PC-3 (cell line): ENCODE measurements around the gene RHEBL1. TPM values are rescaled to one million over a fixed set of nuclear protein-coding genes. Genes with fewer than 3 reads are reported as not detected.
A peak's percentile ranks its signal among the peaks of the same experiment; 100 is the strongest.

Source experiments
- ATAC-seq: fragments of 200-7000 bp; cut with Tn5 transposase; 2 replicates; pipeline ENCODE4 v1.9.1; 2020; ENCODE audit warnings: mild to moderate bottlenecking, moderate library complexity
- BruUV-seq: library from RNA; stranded (reverse); fragments of 400-500 nt; replicated peaks from 2 replicates; lab custom pipeline; 2021; lab: Mats Ljungman, UMichigan
- CTCF ChIA-PET: fragments of 300-600 bp; sonication (Branson Sonifier 250); formaldehyde crosslinking; loops from one replicate; lab custom pipeline; 2022; ENCODE audit warnings: antibody characterized with exemption; lab: Charles Lee
- POLR2A ChIA-PET: fragments of 300-600 bp; sonication (Branson Sonifier 250); formaldehyde crosslinking; loops from one replicate; lab custom pipeline; 2022; ENCODE audit warnings: antibody characterized with exemption; ENCODE audit not compliant: unreplicated experiment; lab: Charles Lee
- DNase-seq: peaks from one replicate; pipeline ENCODE4 v3.0.0-alpha.2; 2015
- H2AFZ ChIP-seq: fragments of 300-600 bp; sonication (generic); 2 replicates; pipeline ENCODE4 v1.6.0; 2016; ENCODE audit warnings: antibody characterized with exemption, low read length
- H3F3A ChIP-seq: fragments of 300-600 bp; sonication (generic); one replicate; pipeline ENCODE4 v1.6.0; 2017; ENCODE audit warnings: antibody characterized with exemption, low read length, control low read depth, mild to moderate bottlenecking; ENCODE audit not compliant: unreplicated experiment
- H3K27ac ChIP-seq: fragments of 300-600 bp; sonication (generic); 2 replicates; pipeline ENCODE4 v1.5.1; 2016; ENCODE audit warnings: mild to moderate bottlenecking, low read length
- H3K27me3 ChIP-seq: fragments of 300-600 bp; sonication (generic); 2 replicates; pipeline ENCODE4 v1.6.1; 2016; ENCODE audit warnings: low read length, mixed read lengths
- H3K36me3 ChIP-seq: fragments of 300-600 bp; sonication (generic); 2 replicates; pipeline ENCODE4 v1.6.1; 2016; ENCODE audit warnings: low read depth, mixed run types, low read length, mixed read lengths
- H3K4me1 ChIP-seq: fragments of 300-600 bp; sonication (generic); 2 replicates; pipeline ENCODE4 v1.5.1; 2016; ENCODE audit warnings: low read length; ENCODE audit not compliant: insufficient read depth
- H3K4me2 ChIP-seq: fragments of 300-600 bp; sonication (generic); 2 replicates; pipeline ENCODE4 v1.6.0; 2016; ENCODE audit warnings: low read length
- H3K4me3 ChIP-seq: fragments of 300-600 bp; sonication (generic); 2 replicates; pipeline ENCODE4 v1.5.1; 2016; ENCODE audit warnings: mild to moderate bottlenecking, low read length, mixed read lengths
- H3K79me2 ChIP-seq: fragments of 300-600 bp; sonication (generic); 2 replicates; pipeline ENCODE4 v1.6.1; 2017; ENCODE audit warnings: low read length, mixed read lengths
- H3K9ac ChIP-seq: fragments of 300-600 bp; sonication (generic); 2 replicates; pipeline ENCODE4 v1.6.0; 2016; ENCODE audit warnings: mild to moderate bottlenecking, low read length
- H3K9me2 ChIP-seq: fragments of 300-600 bp; sonication (generic); replicated peaks from 2 replicates; pipeline ENCODE4 v1.6.1; 2016; ENCODE audit warnings: mixed run types, low read length, mixed read lengths
- H3K9me3 ChIP-seq: fragments of 300-600 bp; sonication (generic); 2 replicates; pipeline ENCODE4 v1.6.1; 2016; ENCODE audit warnings: low read length, mixed read lengths
- H4K20me1 ChIP-seq: fragments of 300-600 bp; sonication (generic); 2 replicates; pipeline ENCODE4 v1.6.1; 2016; ENCODE audit warnings: low read length, mixed read lengths
- CTCF ChIP-seq: fragments of 300-600 bp; sonication (generic); conservative IDR thresholded peaks from 2 replicates; pipeline ENCODE4 v1.5.1; 2017; ENCODE audit warnings: antibody characterized with exemption, low read depth, mild to moderate bottlenecking, low read length
- EZH2 ChIP-seq: fragments of 300-600 bp; sonication (generic); IDR thresholded peaks from one replicate; pipeline ENCODE4 v1.6.1; 2017; ENCODE audit warnings: antibody characterized with exemption, mild to moderate bottlenecking, low read length; ENCODE audit not compliant: unreplicated experiment
- EZH2phosphoT487 ChIP-seq: fragments of 300-600 bp; sonication (generic); IDR thresholded peaks from 2 replicates; pipeline ENCODE4 v1.6.1; 2018; ENCODE audit warnings: mild to moderate bottlenecking, antibody characterized with exemption, low read length, borderline replicate concordance
- intact Hi-C: fragments of 100-400 bp; cut with micrococcal nuclease; formaldehyde crosslinking; loops from 2 replicates; pipeline ENCODE4 v1.9.0; 2023
- total RNA-seq: library from RNA; depleted of rRNA; stranded (reverse); fragments of >200 nt; gene quantifications from 2 replicates; pipeline ENCODE4 v1.2.3, GENCODE V29; 2014

RHEBL1 gene
- total RNA-seq, 1 experiment from 2014 or later: 5.0 TPM

- Histone ChIP-seq H3K27me3 (no peaks in the 10 kb centered on the region), H3F3A (no peaks in the 10 kb centered on the region), H3K27ac (no peak overlapping the region), H3K36me3 (peaks cover 82% of the 10 kb centered on the region), H3K9ac (no peak overlapping the region), H3K4me1 (no peaks in the 10 kb centered on the region), H3K4me2 (no peak overlapping the region), H3K9me2 (no peaks in the 10 kb centered on the region), H3K4me3 (no peak overlapping the region), H3K9me3 (no peaks in the 10 kb centered on the region), H3K79me2 (no peaks in the 10 kb centered on the region), H2AFZ (no peak overlapping the region), H4K20me1 (no peaks in the 10 kb centered on the region)
- ATAC-seq (no peak), DNase-seq (peak; percentile 37)
- BruUV-seq: no TSS peak
- intact Hi-C loops: no loop called here
- ChIA-PET POLR2A (no interaction called here), CTCF (interaction anchor here (0.6 to 0.7 kb wide), 2 partner anchors 20 to 34 kb away, joined by 3 read pairs; no protein-coding TSS in a partner anchor)
- TF ChIP-seq CTCF: peak; percentile 83
- no peak for TF ChIP-seq EZH2phosphoT487
These were observed 25.9 kb downstream of the RHEBL1 start for GRCh38 chr12:49043856-49044258.

- Histone ChIP-seq H4K20me1 (no peaks in the 10 kb centered on the region), H3F3A (no peaks in the 10 kb centered on the region), H3K27ac (no peak overlapping the region), H3K9me3 (no peaks in the 10 kb centered on the region), H3K9ac (no peak overlapping the region), H3K4me3 (no peak overlapping the region), H3K36me3 (peaks cover 82% of the 10 kb centered on the region), H3K79me2 (no peaks in the 10 kb centered on the region), H3K4me2 (no peak overlapping the region), H3K9me2 (no peaks in the 10 kb centered on the region), H2AFZ (no peak overlapping the region), H3K27me3 (no peaks in the 10 kb centered on the region), H3K4me1 (no peaks in the 10 kb centered on the region)
- ChIA-PET POLR2A (no interaction called here), CTCF (no interaction called here)
- ATAC-seq: no peak
- DNase-seq: no peak
- intact Hi-C loops: no loop called here
- BruUV-seq: no TSS peak
- TF ChIP-seq EZH2phosphoT487 (no peak), CTCF (no peak), EZH2 (no peak)
These were observed 26.5 kb downstream of the RHEBL1 start for GRCh38 chr12:49043241-49043640.

GRCh38 chr12:49041881-49042484 lies 27.8 kb downstream of the RHEBL1 start:
- POLR2A ChIA-PET: interaction anchor here (0.6 kb wide), 1 partner anchor 23 kb away, joined by 5 read pairs; no protein-coding TSS in a partner anchor
- H3F3A ChIP-seq: no peaks in the 10 kb centered on the region
- CTCF ChIA-PET: no interaction called here
- H3K36me3 ChIP-seq: peaks cover 89% of the 10 kb centered on the region
- no peaks in the 10 kb centered on the region for H3K4me1 ChIP-seq
- H2AFZ ChIP-seq: no peak overlapping the region
- BruUV-seq: no TSS peak
- TF ChIP-seq CTCF (no peak), EZH2phosphoT487 (no peak), EZH2 (no peak)
- ATAC-seq (peak; percentile 76), DNase-seq (peak; percentile 43)
- no peaks in the 10 kb centered on the region for H3K9me3 ChIP-seq
- no peak overlapping the region for H3K27ac ChIP-seq
- no peak overlapping the region for H3K9ac ChIP-seq
- no peaks in the 10 kb centered on the region for H3K9me2 ChIP-seq
- no peaks in the 10 kb centered on the region for H4K20me1 ChIP-seq
- H3K4me3 ChIP-seq: no peak overlapping the region
- intact Hi-C loops: no loop called here
- no peaks in the 10 kb centered on the region for H3K27me3 ChIP-seq
- no peaks in the 10 kb centered on the region for H3K79me2 ChIP-seq
- no peak overlapping the region for H3K4me2 ChIP-seq
